HG02588 (cell line): Measurements from ENCODE around the gene HDGFL2.

ENCODE experiments used
- ATAC-seq: cut with Tn5 transposase; IDR thresholded peaks from one replicate; pipeline ENCODE4 v1.9.1; 2021; ENCODE audit warnings: mild to moderate bottlenecking, moderate library complexity; ENCODE audit not compliant: unreplicated experiment

Gene HDGFL2

GRCh38 chr19:4496304-4496703 lies 24.2 kb downstream of the HDGFL2 start:
- ATAC-seq: no peak

DNA sequence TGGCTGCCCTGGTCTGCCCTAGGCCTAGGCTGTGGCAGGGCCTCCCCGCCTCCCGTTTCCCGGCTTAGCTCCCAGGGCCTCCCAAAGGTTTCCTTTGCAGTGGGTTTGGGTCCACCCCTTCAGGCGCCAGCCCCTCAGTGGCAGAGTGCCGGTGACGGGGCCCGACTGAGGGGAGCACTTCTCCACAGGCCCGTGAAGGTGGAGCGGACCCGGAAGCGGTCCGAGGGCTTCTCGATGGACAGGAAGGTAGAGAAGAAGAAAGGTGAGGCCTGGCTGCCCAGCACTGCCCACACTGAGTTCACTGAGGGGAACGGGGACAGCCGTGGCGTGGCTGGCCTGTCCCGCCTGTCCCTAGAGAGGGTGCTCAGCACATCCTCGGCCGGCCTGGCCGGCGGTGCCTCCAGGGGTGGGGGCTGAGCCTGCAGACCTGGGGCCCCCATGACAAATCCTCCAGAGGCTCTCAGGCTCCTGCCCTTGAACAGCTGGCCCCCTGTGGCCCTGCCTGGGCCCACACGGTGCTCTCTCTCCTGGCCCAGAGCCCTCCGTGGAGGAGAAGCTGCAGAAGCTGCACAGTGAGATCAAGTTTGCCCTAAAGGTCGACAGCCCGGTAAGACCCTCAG lies 25.8 kb downstream of the HDGFL2 start:
- no peak for ATAC-seq

DNA sequence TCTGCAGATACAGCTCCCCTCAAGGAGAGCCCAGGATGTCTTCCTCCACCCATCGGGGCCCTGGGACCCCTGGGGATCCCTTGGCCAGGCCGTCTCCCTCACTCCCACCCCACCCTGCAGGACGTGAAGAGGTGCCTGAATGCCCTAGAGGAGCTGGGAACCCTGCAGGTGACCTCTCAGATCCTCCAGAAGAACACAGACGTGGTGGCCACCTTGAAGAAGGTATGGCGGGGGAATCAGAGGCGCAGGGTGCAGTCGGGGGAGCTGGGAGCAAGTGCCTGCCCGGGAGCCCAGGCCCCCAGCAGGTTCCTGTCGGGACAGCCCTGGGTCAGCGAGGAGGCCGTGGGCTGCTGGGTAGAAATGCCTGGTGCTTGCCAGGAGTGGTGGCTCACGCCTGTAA lies 26.6 kb downstream of the HDGFL2 start:
- no peak for ATAC-seq

DNA sequence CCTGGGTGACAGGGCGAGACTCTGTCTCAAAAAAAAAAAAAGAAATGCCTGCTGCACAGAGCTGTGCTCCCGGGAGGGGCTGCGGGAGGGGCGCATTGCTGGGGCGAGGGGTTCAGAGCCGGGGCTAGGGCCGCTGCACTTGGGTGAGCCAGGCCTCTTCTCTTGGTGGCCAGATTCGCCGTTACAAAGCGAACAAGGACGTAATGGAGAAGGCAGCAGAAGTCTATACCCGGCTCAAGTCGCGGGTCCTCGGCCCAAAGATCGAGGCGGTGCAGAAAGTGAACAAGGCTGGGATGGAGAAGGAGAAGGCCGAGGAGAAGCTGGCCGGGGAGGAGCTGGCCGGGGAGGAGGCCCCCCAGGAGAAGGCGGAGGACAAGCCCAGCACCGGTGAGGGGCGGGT lies 27.2 kb downstream of the HDGFL2 start:
- ATAC-seq: no peak

- ATAC-seq: no peak
These were observed 27.8 kb downstream of the HDGFL2 start for GRCh38 chr19:4499855-4500254.

DNA sequence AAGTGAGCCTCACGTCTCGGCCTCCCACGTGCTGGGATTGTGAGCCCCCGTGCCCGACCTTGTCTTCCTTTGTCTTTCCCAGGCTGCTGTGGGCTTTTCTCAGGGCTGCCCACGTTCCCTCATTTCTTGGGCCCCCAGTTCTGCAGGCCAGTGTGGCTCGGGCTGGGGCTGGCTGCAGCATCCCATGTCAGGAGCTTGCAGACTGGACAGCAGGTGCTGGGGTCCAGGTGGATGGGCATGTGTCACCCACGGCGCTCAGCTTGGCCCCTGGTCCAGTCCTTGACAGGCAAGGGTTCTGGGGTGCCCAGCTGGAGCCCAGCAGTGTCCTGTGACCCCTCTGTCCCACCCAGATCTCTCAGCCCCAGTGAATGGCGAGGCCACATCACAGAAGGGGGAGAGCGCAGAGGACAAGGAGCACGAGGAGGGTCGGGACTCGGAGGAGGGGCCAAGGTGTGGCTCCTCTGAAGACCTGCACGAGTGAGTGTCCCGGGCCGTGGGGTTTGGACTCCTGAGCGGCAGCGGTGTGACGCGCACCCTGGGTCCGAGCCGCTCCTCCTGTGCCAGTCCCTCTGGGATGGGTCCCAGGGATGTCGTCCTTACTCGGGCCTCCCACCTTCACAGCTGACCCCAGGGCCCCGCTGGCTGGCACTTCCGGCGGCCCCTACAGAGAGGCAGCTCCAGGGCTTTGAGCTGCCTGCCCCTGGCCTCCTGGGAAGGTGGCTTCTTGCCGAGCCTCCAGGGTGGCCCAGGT lies 28.9 kb downstream of the HDGFL2 start:
- no peak for ATAC-seq

DNA sequence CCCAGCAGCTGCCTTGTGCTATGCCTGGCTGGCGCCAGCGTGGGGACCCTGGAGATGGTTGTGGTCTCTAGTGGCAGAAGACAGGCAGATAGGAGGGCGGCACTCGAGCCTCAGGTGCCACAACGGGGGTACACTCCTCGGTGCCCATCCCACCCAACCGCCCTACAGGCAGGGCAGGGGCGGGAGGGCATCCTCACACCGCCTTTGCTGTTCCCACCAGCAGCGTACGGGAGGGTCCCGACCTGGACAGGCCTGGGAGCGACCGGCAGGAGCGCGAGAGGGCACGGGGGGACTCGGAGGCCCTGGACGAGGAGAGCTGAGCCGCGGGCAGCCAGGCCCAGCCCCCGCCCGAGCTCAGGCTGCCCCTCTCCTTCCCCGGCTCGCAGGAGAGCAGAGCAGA lies 29.6 kb downstream of the HDGFL2 start:
- no peak for ATAC-seq

- ATAC-seq: no peak
These were observed 30.4 kb downstream of the HDGFL2 start for GRCh38 chr19:4502282-4503131.

GRCh38 chr19:4503132-4503824 lies 31.2 kb downstream of the HDGFL2 start:
- no peak for ATAC-seq

- no peak for ATAC-seq
These were observed 31.7 kb downstream of the HDGFL2 start for GRCh38 chr19:4503825-4504170.

DNA sequence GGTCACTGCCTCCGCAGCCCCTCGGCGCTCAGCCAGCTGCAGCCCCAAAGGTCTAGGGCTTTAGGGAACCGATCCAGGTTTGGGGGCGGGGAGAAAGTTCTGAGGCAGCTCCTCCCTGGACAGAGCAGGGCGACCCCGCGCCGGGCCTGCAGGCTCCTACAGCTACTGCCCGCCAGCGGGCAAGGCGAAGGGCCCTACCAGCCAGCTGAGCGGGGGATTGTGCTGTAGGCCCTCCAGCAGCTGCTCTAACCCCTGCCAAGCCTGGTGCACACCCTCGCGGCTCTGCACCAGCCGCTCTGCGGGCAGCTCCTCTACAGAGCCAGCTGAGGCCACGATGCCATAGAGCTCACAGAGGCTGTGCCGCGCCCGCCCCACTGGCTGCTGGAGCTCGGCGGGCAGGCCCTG lies 32.2 kb downstream of the HDGFL2 start:
- no peak for ATAC-seq

GRCh38 chr19:4504891-4505569 lies 32.9 kb downstream of the HDGFL2 start:
- ATAC-seq: no peak

DNA sequence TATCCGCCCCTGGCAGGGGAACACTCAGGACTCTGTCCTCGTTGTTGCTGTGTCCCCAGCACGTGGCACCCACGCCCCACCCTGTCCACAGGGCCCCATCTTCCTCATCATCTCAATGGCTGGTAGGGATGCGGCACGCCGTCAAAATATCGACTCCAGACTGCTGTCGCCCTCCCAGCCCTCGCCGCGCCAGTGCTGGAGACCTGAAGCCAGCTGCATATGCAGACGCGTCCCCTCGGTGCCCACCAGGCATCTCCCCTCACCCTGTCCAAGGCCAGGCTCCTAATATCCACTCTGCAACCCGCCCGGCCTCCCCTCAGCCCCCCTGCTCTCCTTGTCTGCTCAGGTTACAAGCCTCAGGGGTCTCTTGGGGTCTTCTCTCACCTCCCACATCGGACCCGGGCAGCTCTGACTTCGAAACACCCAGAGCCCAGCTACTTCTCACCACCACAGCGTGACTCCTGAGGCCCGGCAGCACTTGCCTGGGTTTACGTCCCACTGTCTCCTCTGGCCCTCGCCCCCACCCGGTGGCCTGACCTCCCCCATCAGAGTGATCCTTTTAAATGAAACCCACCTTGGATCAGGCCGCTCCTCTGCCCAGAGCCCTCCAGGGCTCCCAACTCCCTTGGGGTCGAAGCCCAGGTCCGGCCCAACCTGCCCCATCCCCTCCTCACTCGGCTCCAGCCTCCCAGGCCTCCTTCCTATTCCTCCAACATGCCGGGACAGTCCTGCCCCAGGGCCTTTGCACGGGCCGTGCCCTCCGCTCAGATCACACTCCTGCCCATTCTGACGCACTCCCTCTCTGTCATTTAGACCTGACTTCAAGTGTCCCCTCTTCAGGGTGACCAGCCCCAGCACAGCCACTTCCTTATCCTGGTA lies 33.7 kb downstream of the HDGFL2 start:
- no peak for ATAC-seq

DNA sequence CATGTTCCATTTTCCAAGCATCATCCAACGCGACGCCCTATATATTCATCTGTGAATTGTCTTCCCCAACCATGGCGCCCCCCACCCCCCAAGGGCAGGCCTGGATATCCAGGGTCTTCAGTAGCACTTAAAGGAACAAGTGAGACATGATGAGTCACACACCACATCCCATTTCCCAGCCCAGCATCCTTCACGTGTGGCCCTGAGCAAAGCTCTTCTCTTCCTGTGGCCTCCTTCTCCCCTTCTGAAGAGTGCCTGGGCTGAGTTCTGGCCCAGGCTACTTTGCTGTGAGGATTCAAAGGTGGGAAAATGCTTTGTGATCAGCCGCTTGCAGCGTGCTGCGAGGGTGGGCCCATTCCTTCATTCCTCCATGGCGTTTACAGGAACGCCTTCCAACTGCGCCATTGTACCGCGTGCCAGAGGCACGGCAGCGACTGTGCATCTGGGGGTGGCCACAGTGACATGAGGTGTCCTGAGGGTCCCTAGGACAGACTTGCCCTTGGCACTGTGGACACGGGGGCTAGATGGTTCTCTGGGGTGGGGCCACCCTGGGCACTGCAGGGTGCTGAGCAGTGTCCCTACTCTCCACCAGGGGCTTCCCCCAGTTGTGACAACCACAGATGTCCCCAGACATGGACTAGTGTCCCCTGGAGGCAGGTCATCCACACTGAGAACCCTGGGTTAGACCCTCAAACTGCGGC lies 34.5 kb downstream of the HDGFL2 start:
- no peak for ATAC-seq

DNA sequence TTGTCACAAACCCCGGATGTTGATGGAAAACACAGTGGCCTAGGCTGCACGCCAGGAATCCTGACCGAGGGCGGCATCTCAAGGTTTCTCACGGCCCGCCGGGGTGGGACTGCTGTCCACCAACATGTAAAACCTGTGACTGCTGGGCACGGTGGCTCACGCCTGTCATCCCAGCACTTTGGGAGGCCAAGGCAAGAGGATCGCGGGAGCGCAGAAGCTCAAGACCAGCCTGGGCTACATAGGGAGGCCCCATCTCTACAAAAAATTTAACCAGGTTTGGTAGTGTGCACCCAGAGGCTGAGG lies 35.0 kb downstream of the HDGFL2 start:
- no peak for ATAC-seq

DNA sequence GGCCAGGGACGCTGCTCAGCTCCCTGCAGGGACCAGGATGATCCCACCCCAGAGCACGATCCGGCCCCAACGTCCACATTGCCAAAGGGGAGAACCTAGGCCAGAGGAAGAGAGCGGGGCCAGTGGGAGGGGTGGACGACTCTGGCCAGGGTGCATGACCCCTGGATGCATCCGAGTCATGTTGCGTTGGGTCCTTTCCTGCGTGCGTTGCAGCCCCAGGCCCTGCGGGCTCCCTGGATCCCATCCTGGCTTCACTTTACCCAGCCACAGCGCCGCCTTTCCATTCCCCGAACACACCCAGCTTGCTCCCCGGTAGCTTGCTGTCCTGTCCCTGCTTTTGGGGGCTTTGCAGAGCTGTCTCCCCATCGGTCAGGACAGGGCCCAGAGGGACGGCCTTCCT lies 35.7 kb downstream of the HDGFL2 start:
- ATAC-seq: no peak

- no peak for ATAC-seq
These were observed 36.6 kb downstream of the HDGFL2 start for GRCh38 chr19:4508698-4509097.

GRCh38 chr19:4510435-4511255 lies 38.5 kb downstream of the HDGFL2 start:
- ATAC-seq: no peak
